Naive thymus-derived CD8-positive, alpha-beta T cell (primary cell): Measurements from ENCODE around the gene LRRC42. TPM values are rescaled to one million over a fixed set of nuclear protein-coding genes. Genes with fewer than 3 reads are reported as not detected.
"Not testable (repeated sequence)": the region's sequence is repeated elsewhere in the genome, so short reads cannot be mapped to it uniquely, and the experiment has no call there.

Source experiments
- ATAC-seq, 2 donors: fragments of 150-1000 bp; cut with Tn5 transposase in 1 of 2; sonication (Bioruptor Pico), chemical (Tn5 transposase) in 1 of 2; 1 replicate in 1 of 2; 2 replicates in 1 of 2; pipeline ENCODE4 v1.10.0; 2021; ENCODE audit warnings: mild to moderate bottlenecking in 2 of 2, moderate library complexity in 2 of 2
- POLR2A ChIA-PET: fragments of 350-600 bp; sonication (Branson Sonifier 250); formaldehyde crosslinking; loops from one replicate; lab custom pipeline; 2021; ENCODE audit warnings: antibody characterized with exemption; lab: Charles Lee
- DNase-seq, 10 donors: peaks; one replicate each; pipeline versions ENCODE4 v3.0.0 to v3.0.0-alpha.2; 2020 to 2022
- H3K27ac Mint-ChIP-seq, 10 donors: one replicate each; pipeline ENCODE4 v1.8.0; 2020 to 2022; ENCODE audit warnings: mild to moderate bottlenecking in 10 of 10, mixed read lengths in 10 of 10, moderate library complexity in 4 of 10, inconsistent platforms in 1 of 10
- H3K27me3 Mint-ChIP-seq, 5 donors: one replicate each; pipeline ENCODE4 v1.8.0; 2021 to 2022; ENCODE audit warnings: mixed read lengths in 5 of 5
- H3K36me3 Mint-ChIP-seq, 3 donors: one replicate each; pipeline ENCODE4 v1.8.0; 2020 to 2022; ENCODE audit warnings: mixed read lengths in 3 of 3, mild to moderate bottlenecking in 2 of 3, inconsistent platforms in 1 of 3
- H3K4me1 Mint-ChIP-seq, 4 donors: one replicate each; pipeline ENCODE4 v1.8.0; 2021 to 2022; ENCODE audit warnings: mixed read lengths in 4 of 4
- H3K4me3 Mint-ChIP-seq, 10 donors: one replicate each; pipeline ENCODE4 v1.8.0; 2020 to 2022; ENCODE audit warnings: mild to moderate bottlenecking in 10 of 10, mixed read lengths in 10 of 10, moderate library complexity in 6 of 10, inconsistent platforms in 1 of 10
- H3K9me3 Mint-ChIP-seq, 9 donors: one replicate each; pipeline ENCODE4 v1.8.0; 2020 to 2022; ENCODE audit warnings: mixed read lengths in 9 of 9, mild to moderate bottlenecking in 3 of 9, inconsistent platforms in 1 of 9, moderate library complexity in 1 of 9
- polyA plus RNA-seq, 3 donors: library from polyadenylated mRNA; unstranded; fragments of 300-500 nt; fragmentation: Illumina TruSeq; gene quantifications; one replicate each; pipeline ENCODE4 v1.2.3, GENCODE V29; 2021
- total RNA-seq, 8 experiments: library from RNA in 2 of 8; stranded (reverse) in 2 of 8; gene quantifications; one replicate each; pipeline ENCODE4 v1.2.3 and lab custom pipeline; 2021 to 2026

Gene LRRC42
- total and polyA plus RNA-seq, 5 experiments from 2014 or later = 7.8 to 10.5 (median 9.1) TPM

GRCh38 chr1:53982034-53982762 is 36.0 kb downstream of the LRRC42 start:
- ATAC-seq (no peak), DNase-seq (no peak)
- Mint-ChIP-seq H3K36me3 (no peaks in the 10 kb centered on the region), H3K9me3 (no peaks in the 10 kb centered on the region), H3K4me1 (peaks cover 6 to 20% (median 12%) of the 10 kb centered on the region in 4 donors), H3K27me3 (peaks cover 0 to 21% (median 1%) of the 10 kb centered on the region in 5 donors), H3K4me3 (no peak overlapping the region), H3K27ac (peak overlapping the region in 4 of 10 donors; percentile 18 to 70 (median 64))
- POLR2A ChIA-PET = no interaction called here

DNA sequence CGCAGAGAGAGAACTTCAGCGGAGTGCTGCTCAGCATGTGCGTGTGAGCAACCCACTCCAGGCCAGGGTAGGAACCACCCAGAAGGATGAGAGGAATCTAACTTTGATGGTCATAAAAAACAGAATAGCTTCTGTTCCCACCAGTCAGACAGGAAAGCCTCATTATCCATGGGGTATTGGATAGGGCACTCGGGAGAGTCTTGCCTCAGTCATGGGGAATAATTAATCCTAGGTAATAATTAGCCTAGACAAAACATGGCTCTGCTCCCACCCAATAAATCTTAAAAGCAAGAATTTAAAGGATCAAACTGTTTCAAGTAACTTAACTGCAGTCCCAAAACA is 36.6 kb downstream of the LRRC42 start:
- no peak for DNase-seq
- no peak for ATAC-seq
- H3K4me3 Mint-ChIP-seq = no peak overlapping the region
- H3K4me1 Mint-ChIP-seq = peaks cover 6 to 20% (median 12%) of the 10 kb centered on the region in 4 donors
- H3K27me3 Mint-ChIP-seq = peaks cover 0 to 21% (median 1%) of the 10 kb centered on the region in 5 donors
- no peaks in the 10 kb centered on the region for H3K36me3 Mint-ChIP-seq
- H3K9me3 Mint-ChIP-seq = no peaks in the 10 kb centered on the region
- H3K27ac Mint-ChIP-seq = peak overlapping the region in 3 of 10 donors; percentile 40 to 70 (median 62)
- POLR2A ChIA-PET = no interaction called here

GRCh38 chr1:53984726-53985125 is 38.6 kb downstream of the LRRC42 start:
- DNase-seq = no peak
- POLR2A ChIA-PET = no interaction called here
- Mint-ChIP-seq H3K4me3 (no peak overlapping the region), H3K4me1 (peaks cover 6 to 20% (median 13%) of the 10 kb centered on the region in 4 donors), H3K27ac (no peak overlapping the region), H3K36me3 (no peaks in the 10 kb centered on the region), H3K27me3 (peaks cover 0 to 4% (median 0%) of the 10 kb centered on the region in 5 donors), H3K9me3 (no peaks in the 10 kb centered on the region)
- no peak for ATAC-seq

DNA sequence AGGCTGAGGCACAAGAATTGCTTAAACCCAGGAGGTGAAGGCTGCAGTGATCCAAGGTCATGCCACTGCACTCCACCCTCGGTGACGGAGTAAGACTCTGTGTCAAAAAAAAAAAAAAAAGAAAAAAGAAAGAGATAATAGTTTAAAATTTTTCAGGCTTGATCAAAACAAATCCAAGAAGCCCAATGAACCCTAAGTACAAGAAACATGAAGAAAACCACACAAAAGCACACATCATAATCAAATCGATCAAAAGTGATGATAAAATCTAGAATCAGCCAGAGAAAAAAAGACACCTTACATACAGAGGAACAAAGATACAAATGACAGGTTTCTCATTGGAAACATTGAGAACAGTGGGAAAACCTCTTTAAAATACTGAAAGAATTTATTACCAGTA is 40.3 kb downstream of the LRRC42 start:
- Mint-ChIP-seq H3K4me1 (peaks cover 6 to 20% (median 13%) of the 10 kb centered on the region in 4 donors), H3K4me3 (peak overlapping the region in 3 of 10 donors; percentile 8 to 26 (median 24)), H3K36me3 (no peaks in the 10 kb centered on the region), H3K27me3 (peaks cover 0 to 1% (median 0%) of the 10 kb centered on the region in 5 donors), H3K27ac (peak overlapping the region in 6 of 10 donors; percentile 11 to 45 (median 19)), H3K9me3 (no peaks in the 10 kb centered on the region)
- DNase-seq = peak in 3 of 10 donors; percentile 5 to 30 (median 25)
- ATAC-seq = peak; percentile 23 to 58
- POLR2A ChIA-PET = no interaction called here

DNA sequence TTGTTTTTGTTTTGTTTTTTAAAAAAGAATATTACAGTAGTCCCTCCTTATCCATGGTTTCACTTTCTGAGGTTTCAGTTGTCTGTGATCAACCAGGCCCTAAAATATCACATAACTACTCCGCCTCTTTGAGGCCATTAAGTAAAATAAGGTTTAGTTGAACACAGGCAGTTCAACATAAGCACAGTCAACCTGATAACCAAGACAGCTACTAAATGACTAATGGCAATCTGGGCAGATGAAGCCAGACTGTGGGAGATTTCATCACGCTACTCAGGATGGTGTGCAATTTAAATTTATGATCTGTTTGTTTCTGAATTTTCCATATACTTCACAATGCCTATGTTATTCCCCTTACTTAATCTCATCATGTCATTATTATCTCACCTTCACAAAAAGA is 41.7 kb downstream of the LRRC42 start:
- ATAC-seq (no peak), DNase-seq (no peak)
- H3K4me3 Mint-ChIP-seq = no peak overlapping the region
- no peaks in the 10 kb centered on the region for H3K27me3 Mint-ChIP-seq
- H3K4me1 Mint-ChIP-seq = peaks cover 6 to 20% (median 13%) of the 10 kb centered on the region in 4 donors
- H3K36me3 Mint-ChIP-seq = no peaks in the 10 kb centered on the region
- POLR2A ChIA-PET = no interaction called here
- peak overlapping the region in 1 of 10 donors; percentile 62 for H3K27ac Mint-ChIP-seq
- H3K9me3 Mint-ChIP-seq = no peaks in the 10 kb centered on the region

- no peak for ATAC-seq
- H3K27ac Mint-ChIP-seq = no peak overlapping the region
- H3K9me3 Mint-ChIP-seq = no peaks in the 10 kb centered on the region
- peaks cover 0 to 1% (median 0%) of the 10 kb centered on the region in 5 donors for H3K27me3 Mint-ChIP-seq
- no peaks in the 10 kb centered on the region for H3K36me3 Mint-ChIP-seq
- no peak for DNase-seq
- POLR2A ChIA-PET = interaction anchor here (0.6 kb wide), 1 partner anchor 615 kb away, joined by 6 read pairs; no protein-coding TSS in a partner anchor
- H3K4me3 Mint-ChIP-seq = no peak overlapping the region
- peaks cover 0 to 2% (median 0%) of the 10 kb centered on the region in 4 donors for H3K4me1 Mint-ChIP-seq
Observed at GRCh38 chr1:53992085-53992874, 46.1 kb downstream of the LRRC42 start.

DNA sequence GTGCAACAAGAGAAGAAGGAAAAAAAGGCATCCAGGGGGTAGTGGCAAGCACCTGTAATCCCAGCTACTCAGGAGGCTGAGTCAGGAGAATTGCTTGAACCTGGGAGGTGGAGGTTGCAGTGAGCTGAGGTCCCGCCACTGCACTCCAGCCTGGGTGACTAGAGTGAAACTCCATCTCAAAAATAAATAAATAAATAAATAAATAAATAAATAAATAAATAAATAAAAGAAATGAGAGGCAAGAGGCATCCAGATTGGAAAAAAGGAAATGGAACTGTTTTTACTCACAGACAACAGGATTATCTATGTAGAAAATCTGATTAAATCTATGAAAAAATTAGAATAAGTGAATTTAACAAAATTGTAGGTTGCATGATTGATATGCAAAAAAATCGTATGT is 48.4 kb downstream of the LRRC42 start:
- not testable (repeated sequence) for DNase-seq, H3K4me3 Mint-ChIP-seq

GRCh38 chr1:53995683-53996082 is 49.5 kb downstream of the LRRC42 start:
- Mint-ChIP-seq H3K4me1 (no peaks in the 10 kb centered on the region), H3K9me3 (no peaks in the 10 kb centered on the region), H3K36me3 (no peaks in the 10 kb centered on the region), H3K27ac (no peak overlapping the region), H3K27me3 (peaks cover 0 to 1% (median 0%) of the 10 kb centered on the region in 5 donors), H3K4me3 (no peak overlapping the region)
- ATAC-seq (no peak), DNase-seq (no peak)
- POLR2A ChIA-PET = no interaction called here

More for the DNA sequence above, 48.4 kb downstream of the LRRC42 start:
- POLR2A ChIA-PET, H3K36me3 Mint-ChIP-seq, H3K27me3 Mint-ChIP-seq, H3K27ac Mint-ChIP-seq, H3K4me1 Mint-ChIP-seq, ATAC-seq, H3K9me3 Mint-ChIP-seq: not testable (repeated sequence)

DNA sequence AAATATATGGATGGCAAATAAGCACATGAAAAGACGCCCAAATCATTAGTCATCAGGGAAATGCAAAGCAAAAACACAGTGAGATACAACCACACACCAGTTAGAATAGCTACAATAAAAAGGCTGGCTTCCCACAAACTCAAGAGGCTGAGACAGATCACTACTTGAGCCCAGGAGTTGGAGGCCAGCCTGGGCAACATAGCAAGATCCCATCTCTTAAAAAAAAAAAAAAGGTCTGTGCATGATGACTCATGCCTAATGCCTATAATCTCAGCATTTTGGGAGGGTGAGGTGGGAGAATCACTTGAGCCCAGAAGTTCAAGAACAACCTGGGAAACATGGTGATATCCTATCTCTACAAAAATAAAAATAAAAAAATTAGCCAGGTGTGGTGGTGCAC is 52.1 kb downstream of the LRRC42 start:
- H3K9me3 Mint-ChIP-seq = peaks cover 0 to 1% (median 0%) of the 10 kb centered on the region in 9 donors
- no peak overlapping the region for H3K4me3 Mint-ChIP-seq
- no peak overlapping the region for H3K27ac Mint-ChIP-seq
- DNase-seq (no peak), ATAC-seq (no peak)
- H3K4me1 Mint-ChIP-seq = no peaks in the 10 kb centered on the region
- peaks cover 0 to 1% (median 0%) of the 10 kb centered on the region in 5 donors for H3K27me3 Mint-ChIP-seq
- H3K36me3 Mint-ChIP-seq = no peaks in the 10 kb centered on the region
- POLR2A ChIA-PET = no interaction called here

- POLR2A ChIA-PET = no interaction called here
- no peaks in the 10 kb centered on the region for H3K27me3 Mint-ChIP-seq
Observed at GRCh38 chr1:53999920-54000319, 53.8 kb downstream of the LRRC42 start.

DNA sequence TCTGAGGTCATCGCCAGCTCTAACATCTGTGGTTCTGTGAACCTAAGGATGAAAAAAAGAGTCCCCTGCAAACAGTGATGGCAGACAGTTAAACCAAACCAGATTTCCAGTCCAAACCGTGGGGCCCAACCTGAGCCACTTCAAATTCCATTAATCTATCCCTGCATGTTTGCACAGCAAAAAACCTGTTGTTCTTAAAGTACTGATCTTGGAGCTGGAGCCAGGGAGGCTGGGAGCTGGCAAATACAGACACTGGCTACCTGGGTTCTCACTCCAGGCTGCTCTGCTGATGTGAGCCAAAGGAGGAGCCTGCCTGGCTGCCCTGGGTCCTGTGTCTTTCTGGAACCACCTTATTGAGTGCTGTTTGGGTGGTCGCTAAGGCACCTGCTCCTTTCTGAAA is 55.4 kb downstream of the LRRC42 start:
- POLR2A ChIA-PET = no interaction called here
- no peak overlapping the region for H3K4me3 Mint-ChIP-seq
- peaks cover 0 to 2% (median 0%) of the 10 kb centered on the region in 9 donors for H3K9me3 Mint-ChIP-seq
- H3K4me1 Mint-ChIP-seq = no peaks in the 10 kb centered on the region
- H3K27me3 Mint-ChIP-seq = peaks cover 0 to 7% (median 3%) of the 10 kb centered on the region in 5 donors
- DNase-seq (no peak), ATAC-seq (no peak)
- H3K27ac Mint-ChIP-seq = no peak overlapping the region
- H3K36me3 Mint-ChIP-seq = no peaks in the 10 kb centered on the region

More at GRCh38 chr1:53999920-54000319, 53.8 kb downstream of the LRRC42 start:
- no peaks in the 10 kb centered on the region for H3K36me3 Mint-ChIP-seq
- H3K27ac Mint-ChIP-seq = no peak overlapping the region
- ATAC-seq (no peak), DNase-seq (no peak)
- no peak overlapping the region for H3K4me3 Mint-ChIP-seq
- no peaks in the 10 kb centered on the region for H3K4me1 Mint-ChIP-seq
- H3K9me3 Mint-ChIP-seq = peaks cover 0 to 2% (median 0%) of the 10 kb centered on the region in 9 donors

DNA sequence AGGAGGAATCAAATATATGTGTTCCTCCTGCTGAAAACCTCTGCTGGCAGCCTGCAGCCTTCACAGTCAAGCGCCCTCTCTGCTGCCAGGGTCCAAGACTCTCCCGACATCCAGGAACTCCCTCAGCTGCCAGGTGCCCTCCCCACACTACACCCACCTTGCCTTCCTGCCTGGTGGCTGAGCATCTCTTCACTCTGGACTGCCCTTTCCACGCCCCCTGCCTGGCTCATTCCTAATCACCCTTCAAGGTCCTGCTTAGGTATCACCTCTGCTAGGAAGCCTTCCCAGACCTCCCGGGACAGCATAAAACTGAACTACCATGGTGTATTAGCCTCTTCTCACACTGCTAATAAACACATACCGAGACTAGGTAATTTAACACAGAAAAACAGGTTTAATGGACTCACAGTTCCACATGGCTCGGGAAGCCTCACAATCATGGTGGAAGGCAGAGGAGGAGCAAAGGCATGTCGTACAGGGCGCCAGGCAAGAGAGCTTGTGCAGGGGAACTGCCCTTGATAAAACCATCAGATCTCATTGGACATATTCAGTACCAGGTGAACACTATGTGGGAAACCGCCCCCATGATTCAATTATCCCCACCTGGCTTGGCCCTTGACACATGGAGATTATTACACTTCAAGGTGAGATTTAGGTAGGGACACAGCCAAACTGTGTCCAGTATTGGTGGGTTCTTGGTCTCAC is 56.5 kb downstream of the LRRC42 start:
- Mint-ChIP-seq H3K9me3 (peaks cover 0 to 2% (median 0%) of the 10 kb centered on the region in 9 donors), H3K4me3 (no peak overlapping the region), H3K4me1 (no peaks in the 10 kb centered on the region), H3K27me3 (peaks cover 0 to 7% (median 4%) of the 10 kb centered on the region in 5 donors), H3K36me3 (no peaks in the 10 kb centered on the region), H3K27ac (no peak overlapping the region)
- POLR2A ChIA-PET = no interaction called here
- DNase-seq (peak in 1 of 10 donors; percentile 9), ATAC-seq (no peak)
